GM12878 (cell line): ENCODE data around the gene NSG2.

ENCODE experiments used
- CTCF ChIP-seq, 3 experiments: IDR thresholded peaks in 2 of 3; conservative IDR thresholded peaks in 1 of 3; 2 replicates each; pipeline ENCODE4 v1.5.1; 2011; ENCODE audit warnings: low read depth in 3 of 3, low read length in 3 of 3, mild to moderate bottlenecking in 3 of 3, control low read depth in 2 of 3, moderate library complexity in 2 of 3, inconsistent platforms in 1 of 3, mixed read lengths in 1 of 3; ENCODE audit not compliant: control insufficient read depth in 2 of 3, insufficient read depth in 1 of 3; ENCODE audit errors: extremely low read depth in 1 of 3
- HDAC2 ChIP-seq: fragments of 200-600 bp; sonication (generic); IDR thresholded peaks from 2 replicates; pipeline ENCODE4 v1.6.1; 2017
- MAX ChIP-seq: IDR thresholded peaks from 2 replicates; pipeline ENCODE4 v1.6.1; 2012; ENCODE audit warnings: low read depth, low read length, improper control_type of control experiment
- MTA2 ChIP-seq: fragments of 450-650 bp; IDR thresholded peaks from 2 replicates; pipeline ENCODE4 v1.6.1; 2016; ENCODE audit warnings: low read depth, mild to moderate bottlenecking, moderate library complexity
- MXI1 ChIP-seq: fragments of 150-350 bp; IDR thresholded peaks from 2 replicates; pipeline ENCODE4 v1.6.1; 2011; ENCODE audit warnings: low read depth, mild to moderate bottlenecking, inconsistent platforms, low read length, improper control_type of control experiment
- TF ChIP-seq, protein P1 (sequence below): fragments of 450-650 bp; IDR thresholded peaks from 2 replicates; pipeline ENCODE4 v1.6.1; 2014; ENCODE audit warnings: mild to moderate bottlenecking
- TF ChIP-seq, protein P2 (sequence below): IDR thresholded peaks from 2 replicates; pipeline ENCODE4 v1.6.1; 2012; ENCODE audit warnings: mild to moderate bottlenecking, low read depth, low read length
- TF ChIP-seq, protein P3 (sequence below): IDR thresholded peaks from 2 replicates; pipeline ENCODE4 v1.6.1; 2011; ENCODE audit warnings: mild to moderate bottlenecking, low read depth, low read length, moderate library complexity; ENCODE audit not compliant: insufficient replicate concordance

DNA sequence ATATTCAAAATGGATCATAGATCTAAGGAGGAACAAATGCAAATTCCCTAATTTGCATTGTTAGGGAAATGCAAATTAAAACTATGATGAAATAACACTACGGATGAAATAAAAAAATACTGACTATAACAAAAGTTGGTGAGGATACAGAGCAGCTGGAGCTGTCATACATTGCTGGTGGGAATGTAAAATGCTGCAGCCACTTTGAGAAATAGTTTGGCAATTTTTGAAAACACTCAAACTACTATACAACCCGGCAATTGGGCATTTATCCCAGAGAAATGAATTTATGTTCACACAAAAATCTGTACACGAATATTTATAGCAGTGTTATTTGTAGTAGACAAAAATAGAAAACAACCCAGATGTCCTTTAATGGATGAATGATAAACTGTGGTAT lies 34.1 kb upstream of the NSG2 start:
- no peak for TF ChIP-seq HDAC2
- no peak for TF ChIP-seq MAX
- TF ChIP-seq, protein P1, sequence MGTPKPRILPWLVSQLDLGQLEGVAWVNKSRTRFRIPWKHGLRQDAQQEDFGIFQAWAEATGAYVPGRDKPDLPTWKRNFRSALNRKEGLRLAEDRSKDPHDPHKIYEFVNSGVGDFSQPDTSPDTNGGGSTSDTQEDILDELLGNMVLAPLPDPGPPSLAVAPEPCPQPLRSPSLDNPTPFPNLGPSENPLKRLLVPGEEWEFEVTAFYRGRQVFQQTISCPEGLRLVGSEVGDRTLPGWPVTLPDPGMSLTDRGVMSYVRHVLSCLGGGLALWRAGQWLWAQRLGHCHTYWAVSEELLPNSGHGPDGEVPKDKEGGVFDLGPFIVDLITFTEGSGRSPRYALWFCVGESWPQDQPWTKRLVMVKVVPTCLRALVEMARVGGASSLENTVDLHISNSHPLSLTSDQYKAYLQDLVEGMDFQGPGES = no peak
- no peak for TF ChIP-seq MTA2
- no peak for TF ChIP-seq MXI1
- TF ChIP-seq, protein P2, sequence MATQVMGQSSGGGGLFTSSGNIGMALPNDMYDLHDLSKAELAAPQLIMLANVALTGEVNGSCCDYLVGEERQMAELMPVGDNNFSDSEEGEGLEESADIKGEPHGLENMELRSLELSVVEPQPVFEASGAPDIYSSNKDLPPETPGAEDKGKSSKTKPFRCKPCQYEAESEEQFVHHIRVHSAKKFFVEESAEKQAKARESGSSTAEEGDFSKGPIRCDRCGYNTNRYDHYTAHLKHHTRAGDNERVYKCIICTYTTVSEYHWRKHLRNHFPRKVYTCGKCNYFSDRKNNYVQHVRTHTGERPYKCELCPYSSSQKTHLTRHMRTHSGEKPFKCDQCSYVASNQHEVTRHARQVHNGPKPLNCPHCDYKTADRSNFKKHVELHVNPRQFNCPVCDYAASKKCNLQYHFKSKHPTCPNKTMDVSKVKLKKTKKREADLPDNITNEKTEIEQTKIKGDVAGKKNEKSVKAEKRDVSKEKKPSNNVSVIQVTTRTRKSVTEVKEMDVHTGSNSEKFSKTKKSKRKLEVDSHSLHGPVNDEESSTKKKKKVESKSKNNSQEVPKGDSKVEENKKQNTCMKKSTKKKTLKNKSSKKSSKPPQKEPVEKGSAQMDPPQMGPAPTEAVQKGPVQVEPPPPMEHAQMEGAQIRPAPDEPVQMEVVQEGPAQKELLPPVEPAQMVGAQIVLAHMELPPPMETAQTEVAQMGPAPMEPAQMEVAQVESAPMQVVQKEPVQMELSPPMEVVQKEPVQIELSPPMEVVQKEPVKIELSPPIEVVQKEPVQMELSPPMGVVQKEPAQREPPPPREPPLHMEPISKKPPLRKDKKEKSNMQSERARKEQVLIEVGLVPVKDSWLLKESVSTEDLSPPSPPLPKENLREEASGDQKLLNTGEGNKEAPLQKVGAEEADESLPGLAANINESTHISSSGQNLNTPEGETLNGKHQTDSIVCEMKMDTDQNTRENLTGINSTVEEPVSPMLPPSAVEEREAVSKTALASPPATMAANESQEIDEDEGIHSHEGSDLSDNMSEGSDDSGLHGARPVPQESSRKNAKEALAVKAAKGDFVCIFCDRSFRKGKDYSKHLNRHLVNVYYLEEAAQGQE = no peak
- TF ChIP-seq, protein P3, sequence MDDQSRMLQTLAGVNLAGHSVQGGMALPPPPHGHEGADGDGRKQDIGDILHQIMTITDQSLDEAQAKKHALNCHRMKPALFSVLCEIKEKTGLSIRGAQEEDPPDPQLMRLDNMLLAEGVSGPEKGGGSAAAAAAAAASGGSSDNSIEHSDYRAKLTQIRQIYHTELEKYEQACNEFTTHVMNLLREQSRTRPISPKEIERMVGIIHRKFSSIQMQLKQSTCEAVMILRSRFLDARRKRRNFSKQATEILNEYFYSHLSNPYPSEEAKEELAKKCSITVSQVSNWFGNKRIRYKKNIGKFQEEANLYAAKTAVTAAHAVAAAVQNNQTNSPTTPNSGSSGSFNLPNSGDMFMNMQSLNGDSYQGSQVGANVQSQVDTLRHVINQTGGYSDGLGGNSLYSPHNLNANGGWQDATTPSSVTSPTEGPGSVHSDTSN = no peak
- TF ChIP-seq CTCF (IDR thresholded peaks at IDR 0.05 in 2 of 3, conservative IDR thresholded peaks at IDR 0.05 in 1 of 3; ENCODE audit: control insufficient read depth in 2 of 3, extremely low read depth in 1 of 3, insufficient read depth in 1 of 3, low read depth in 3 of 3, low read length in 3 of 3) = no peak
